22Rv1 (cell line): ENCODE results near the gene MGAT5B.

Experiments used
- H3K27ac ChIP-seq: fragments of 450-650 bp; 2 replicates; pipeline ENCODE4 v1.5.1; 2017
- CTCF ChIP-seq: fragments of 450-650 bp; IDR thresholded peaks from 2 replicates; pipeline ENCODE4 v1.5.1; 2017; ENCODE audit warnings: mild to moderate bottlenecking
- ZFX ChIP-seq: fragments of 450-650 bp; IDR thresholded peaks from 2 replicates; pipeline ENCODE4 v1.6.1; 2017; ENCODE audit warnings: antibody characterized with exemption, borderline replicate concordance

MGAT5B gene

GRCh38 chr17:76885894-76886290 is 17.7 kb downstream of the MGAT5B start:
- H3K27ac ChIP-seq, result no peak overlapping the region
- TF ChIP-seq CTCF (no peak), ZFX (no peak)

GRCh38 chr17:76886395-76886794 is 18.2 kb downstream of the MGAT5B start:
- TF ChIP-seq ZFX, result no peak
- no peak for TF ChIP-seq CTCF
- H3K27ac ChIP-seq, result no peak overlapping the region

DNA sequence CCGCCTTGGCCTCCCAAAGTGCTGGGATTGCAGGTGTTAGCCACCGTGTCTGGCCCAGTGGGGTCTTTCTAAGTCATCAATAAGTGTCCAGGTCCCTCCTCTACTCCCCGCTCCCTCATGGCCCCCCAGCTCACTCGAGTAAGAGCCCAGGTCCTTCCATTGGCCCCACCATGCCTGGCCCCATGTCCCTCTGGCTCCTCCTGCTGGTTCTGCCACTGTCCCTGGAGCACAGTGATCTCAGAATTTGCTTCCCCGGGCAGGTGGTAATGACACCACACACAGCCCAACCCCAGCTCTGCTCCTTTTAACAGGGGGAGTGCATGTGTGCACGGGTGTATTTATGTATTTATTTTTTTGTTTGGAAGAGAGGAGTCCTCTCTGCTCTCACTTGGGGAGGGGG is 19.6 kb downstream of the MGAT5B start:
- H3K27ac ChIP-seq, result no peak overlapping the region
- TF ChIP-seq CTCF (peak; percentile 26), ZFX (no peak)

- no peak overlapping the region for H3K27ac ChIP-seq
- no peak for TF ChIP-seq ZFX
These were observed 20.5 kb downstream of the MGAT5B start for GRCh38 chr17:76888661-76889060.

GRCh38 chr17:76889323-76889722 is 21.1 kb downstream of the MGAT5B start:
- TF ChIP-seq ZFX, result no peak
- TF ChIP-seq CTCF, result no peak
- no peak overlapping the region for H3K27ac ChIP-seq

DNA sequence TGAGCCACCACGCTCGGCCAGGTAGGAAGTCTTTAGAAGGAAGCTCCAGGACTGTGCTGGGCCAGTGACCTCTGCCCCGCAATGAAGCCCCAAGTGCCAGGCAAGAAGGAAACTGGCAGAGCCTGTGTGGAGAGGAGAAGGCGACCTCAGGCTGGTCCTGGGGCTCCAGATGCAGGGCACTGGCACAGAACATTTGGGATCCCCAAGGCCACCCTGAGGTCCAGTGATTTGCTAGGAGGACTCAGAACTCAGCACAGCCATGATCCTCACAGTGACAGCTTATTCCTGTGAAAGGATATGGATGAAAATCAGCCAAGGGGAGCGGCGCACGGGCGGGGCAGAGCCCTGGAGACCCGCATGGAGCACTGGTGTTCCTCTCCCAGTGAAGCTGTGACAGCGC is 24.1 kb downstream of the MGAT5B start:
- TF ChIP-seq ZFX (no peak), CTCF (no peak)

DNA sequence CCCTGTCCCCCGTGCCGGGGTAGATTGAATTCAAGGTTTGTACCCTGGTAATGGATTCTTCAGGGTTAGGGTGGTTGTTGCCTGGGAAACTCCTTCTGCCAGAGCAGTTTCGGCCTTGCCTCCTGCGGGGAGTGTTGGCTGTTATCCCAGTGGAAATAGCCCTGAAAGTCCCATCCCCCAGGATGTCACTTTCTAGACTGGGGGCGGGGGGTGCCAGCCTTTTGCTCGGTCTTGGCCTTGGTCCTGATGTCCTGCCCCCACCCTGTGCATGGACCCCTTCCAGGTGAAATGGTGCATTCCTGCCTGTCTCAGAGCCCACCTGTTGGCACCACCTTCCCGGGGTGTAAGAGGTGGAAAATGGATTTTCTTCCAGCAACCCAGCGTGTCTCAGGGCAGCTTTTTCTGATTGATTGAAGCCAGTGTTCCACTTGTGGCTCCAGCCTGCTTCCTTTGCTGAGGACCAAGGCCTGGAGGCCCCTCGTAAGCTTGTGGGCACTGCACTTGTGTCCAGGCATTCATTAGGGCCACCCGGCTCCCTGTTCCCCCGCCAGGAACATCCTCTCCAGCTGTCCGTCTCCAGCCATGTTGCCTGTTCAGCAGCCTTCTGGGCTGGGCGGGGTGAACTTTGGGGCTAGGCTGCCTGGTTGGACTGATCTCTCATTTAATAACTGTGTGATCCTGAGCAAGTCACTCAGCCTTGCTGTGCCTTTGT is 25.6 kb downstream of the MGAT5B start:
- H3K27ac ChIP-seq, result no peak overlapping the region
- TF ChIP-seq CTCF (no peak), ZFX (no peak)

More for the DNA sequence above, 24.1 kb downstream of the MGAT5B start:
- H3K27ac ChIP-seq, result no peak overlapping the region

DNA sequence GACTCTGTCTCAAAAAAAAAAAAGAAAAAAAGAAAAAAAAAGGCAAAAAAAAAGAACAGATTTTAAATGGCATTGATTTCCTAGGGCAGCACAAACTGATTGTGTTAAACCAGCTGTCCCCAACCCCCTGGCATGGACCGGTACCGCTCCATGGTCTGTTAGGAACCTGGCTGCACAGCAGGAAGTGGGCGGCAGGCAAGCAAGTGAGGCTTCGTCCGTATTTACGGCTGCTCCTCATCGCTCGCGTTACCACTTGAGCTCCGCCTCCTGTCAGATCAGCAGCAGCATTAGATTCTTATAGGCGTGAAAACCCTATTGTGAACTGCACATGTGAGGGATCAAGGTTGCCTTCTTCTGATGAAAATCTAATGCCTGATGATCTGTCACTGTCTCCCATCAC is 26.6 kb downstream of the MGAT5B start:
- TF ChIP-seq CTCF, result no peak
- TF ChIP-seq ZFX, result no peak
- no peak overlapping the region for H3K27ac ChIP-seq
